Adrenal gland (tissue), 5 donors: ENCODE measurements around the gene SRCIN1.

Source experiments
- POLR2A ChIP-seq, 2 donors: fragments of 450-650 bp; IDR thresholded peaks; one replicate each; pipeline ENCODE4 v1.6.1; 2017; ENCODE audit warnings: antibody characterized with exemption in 2 of 2, mild to moderate bottlenecking in 2 of 2, moderate library complexity in 1 of 2
- TF ChIP-seq, protein P1 (sequence below), 6 experiments: fragments of 450-650 bp in 4 of 6; fragments of 200-600 bp in 2 of 6; sonication (generic) in 1 of 6; IDR thresholded peaks; 1 replicate in 5 of 6; 2 replicates in 1 of 6; pipeline versions ENCODE4 v1.5.1 to v1.8.0; 2016 to 2021; ENCODE audit warnings: antibody characterized with exemption in 6 of 6, mild to moderate bottlenecking in 2 of 6, moderate library complexity in 1 of 6
- donor health status: DM: no; HTN: no; CAD: no.

GRCh38 chr17:38564254-38564837, 41.4 kb downstream of the SRCIN1 start:
- TF ChIP-seq, protein P1, sequence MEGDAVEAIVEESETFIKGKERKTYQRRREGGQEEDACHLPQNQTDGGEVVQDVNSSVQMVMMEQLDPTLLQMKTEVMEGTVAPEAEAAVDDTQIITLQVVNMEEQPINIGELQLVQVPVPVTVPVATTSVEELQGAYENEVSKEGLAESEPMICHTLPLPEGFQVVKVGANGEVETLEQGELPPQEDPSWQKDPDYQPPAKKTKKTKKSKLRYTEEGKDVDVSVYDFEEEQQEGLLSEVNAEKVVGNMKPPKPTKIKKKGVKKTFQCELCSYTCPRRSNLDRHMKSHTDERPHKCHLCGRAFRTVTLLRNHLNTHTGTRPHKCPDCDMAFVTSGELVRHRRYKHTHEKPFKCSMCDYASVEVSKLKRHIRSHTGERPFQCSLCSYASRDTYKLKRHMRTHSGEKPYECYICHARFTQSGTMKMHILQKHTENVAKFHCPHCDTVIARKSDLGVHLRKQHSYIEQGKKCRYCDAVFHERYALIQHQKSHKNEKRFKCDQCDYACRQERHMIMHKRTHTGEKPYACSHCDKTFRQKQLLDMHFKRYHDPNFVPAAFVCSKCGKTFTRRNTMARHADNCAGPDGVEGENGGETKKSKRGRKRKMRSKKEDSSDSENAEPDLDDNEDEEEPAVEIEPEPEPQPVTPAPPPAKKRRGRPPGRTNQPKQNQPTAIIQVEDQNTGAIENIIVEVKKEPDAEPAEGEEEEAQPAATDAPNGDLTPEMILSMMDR (IDR thresholded peaks at IDR 0.05), result no peak
- no peak for TF ChIP-seq POLR2A (IDR thresholded peaks at IDR 0.05)
